SH-SY5Y (cell line): ENCODE data around the gene CBFA2T3.

Experiments
- GATA2 ChIP-seq: IDR thresholded peaks from 2 replicates; pipeline ENCODE4 v1.6.1; 2011; ENCODE audit warnings: mild to moderate bottlenecking, low read depth, low read length
- GATA3 ChIP-seq: IDR thresholded peaks from 2 replicates; pipeline ENCODE4 v1.6.1; 2011; ENCODE audit warnings: low read depth, mild to moderate bottlenecking, low read length, moderate library complexity

DNA sequence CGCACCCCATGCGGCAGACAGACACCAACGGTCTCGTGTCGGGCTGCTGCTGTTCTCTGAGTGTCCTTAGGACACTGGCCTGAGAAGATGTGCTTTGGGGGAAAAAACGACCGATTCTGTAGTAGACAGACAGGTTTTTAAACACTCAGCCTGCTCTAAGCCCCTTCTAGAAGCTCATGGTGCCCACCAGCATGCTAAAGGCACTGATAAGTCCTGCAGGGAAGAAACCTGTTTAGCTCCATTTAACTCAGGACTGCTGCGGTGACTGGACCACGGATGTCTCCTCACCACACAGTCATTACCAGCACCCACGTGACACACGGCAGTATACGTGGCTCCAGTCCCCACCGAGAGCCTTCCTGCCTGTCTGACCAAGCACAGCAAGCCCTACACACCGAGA is 146.2 kb downstream of the CBFA2T3 start:
- no peak for TF ChIP-seq GATA2
- no peak for TF ChIP-seq GATA3
